KG1 (cell line): ENCODE data around the gene LILRA6.

Experiments
- DNase-seq: peaks from one replicate; lab custom pipeline; 2025; lab: John Stamatoyannopoulos, UW

The LILRA6 gene

GRCh38 chr19:54188215-54188871 lies 54.2 kb downstream of the LILRA6 start:
- peak; percentile 64 for DNase-seq

DNA sequence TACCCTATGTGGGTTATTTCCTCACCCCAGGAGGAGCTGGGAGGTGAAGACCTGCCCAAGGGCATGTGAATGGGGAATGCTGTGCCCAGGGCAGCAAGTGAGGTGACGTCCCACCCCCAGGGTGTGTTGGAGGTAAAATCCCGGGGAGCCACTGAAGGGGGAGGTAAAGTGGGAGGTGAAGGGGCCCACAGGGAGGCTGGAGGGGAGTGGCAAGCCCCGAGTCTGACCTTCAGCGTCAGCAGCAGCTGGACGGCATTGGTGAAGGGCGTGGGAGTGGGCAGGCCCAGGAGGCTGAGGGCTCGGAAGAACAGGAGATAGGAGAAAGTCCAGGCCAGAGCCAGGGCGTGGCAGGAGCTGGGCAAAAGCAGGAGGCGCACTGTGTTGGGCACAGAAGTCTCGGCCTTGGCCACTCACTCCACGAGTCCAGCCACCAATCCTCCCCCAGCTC lies 55.6 kb downstream of the LILRA6 start:
- no peak for DNase-seq
